ENCODE results near the gene MYOD1.

The MYOD1 gene

DNA sequence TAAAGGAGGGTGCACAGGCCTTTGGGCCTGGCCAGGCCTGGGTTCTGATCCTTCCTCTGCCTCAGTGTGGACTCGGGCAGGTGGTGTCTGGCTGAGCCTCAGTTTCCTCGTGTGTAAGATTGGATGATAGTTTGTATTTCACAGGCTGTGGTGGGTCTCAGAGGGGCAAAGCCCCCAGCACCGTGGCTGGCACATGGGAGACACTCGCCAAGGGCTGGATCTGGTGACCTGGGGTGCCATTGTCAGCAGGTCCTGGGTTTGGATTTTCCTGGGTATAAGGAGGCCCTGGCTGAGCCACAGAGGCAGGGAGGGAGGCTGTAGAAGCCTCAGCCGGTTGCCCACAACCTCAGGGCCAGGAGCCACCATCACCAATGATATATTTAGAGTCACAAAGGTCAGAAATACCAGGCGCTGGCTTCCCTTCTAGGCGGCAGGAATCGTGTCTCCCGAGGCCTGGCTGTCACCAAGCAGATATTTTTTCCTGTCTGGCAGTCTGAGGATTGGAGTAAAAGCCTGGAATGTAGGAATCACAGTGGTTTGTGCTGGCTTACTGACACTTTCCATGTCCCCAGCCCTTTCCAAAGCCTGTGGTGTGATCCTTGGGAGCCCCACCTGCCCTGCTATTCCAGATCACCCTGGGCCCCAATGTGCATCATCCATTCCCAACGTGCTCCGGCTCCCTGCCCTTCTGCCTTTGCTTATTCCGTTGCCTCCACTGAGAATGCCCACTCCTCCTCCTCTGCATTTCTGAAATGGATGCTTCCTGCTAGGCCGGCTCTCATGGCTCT is 30.8 kb downstream of the MYOD1 start:
- Histone ChIP-seq H3F3A (ENCODE audit: control insufficient read depth, insufficient read depth) (no peaks in the 10 kb centered on the region), H3K9me3 (ENCODE audit: control insufficient read depth, insufficient read depth, low read length) (no peaks in the 10 kb centered on the region), H3K4me1 (ENCODE audit: control insufficient read depth, low read length) (no peaks in the 10 kb centered on the region), H3K9me2 (replicated peaks; ENCODE audit: control insufficient read depth, low read length) (no peaks in the 10 kb centered on the region), H3K4me2 (ENCODE audit: low read length) (no peak overlapping the region), H4K20me1 (ENCODE audit: control insufficient read depth, insufficient read depth, low read depth, low read length) (no peaks in the 10 kb centered on the region), H3K27ac (ENCODE audit: low read depth, low read length) (no peak overlapping the region), H3K27me3 (ENCODE audit: control insufficient read depth, low read length) (no peaks in the 10 kb centered on the region), H3K36me3 (ENCODE audit: control insufficient read depth, low read length) (no peaks in the 10 kb centered on the region), H3K4me3 (ENCODE audit: low read length) (no peak overlapping the region), H3K79me2 (ENCODE audit: control insufficient read depth, low read length) (no peaks in the 10 kb centered on the region)
- TF ChIP-seq EZH2phosphoT487 (IDR thresholded peaks at IDR 0.05; ENCODE audit: borderline replicate concordance, low read length) = no peak
- TF ChIP-seq, protein P1, sequence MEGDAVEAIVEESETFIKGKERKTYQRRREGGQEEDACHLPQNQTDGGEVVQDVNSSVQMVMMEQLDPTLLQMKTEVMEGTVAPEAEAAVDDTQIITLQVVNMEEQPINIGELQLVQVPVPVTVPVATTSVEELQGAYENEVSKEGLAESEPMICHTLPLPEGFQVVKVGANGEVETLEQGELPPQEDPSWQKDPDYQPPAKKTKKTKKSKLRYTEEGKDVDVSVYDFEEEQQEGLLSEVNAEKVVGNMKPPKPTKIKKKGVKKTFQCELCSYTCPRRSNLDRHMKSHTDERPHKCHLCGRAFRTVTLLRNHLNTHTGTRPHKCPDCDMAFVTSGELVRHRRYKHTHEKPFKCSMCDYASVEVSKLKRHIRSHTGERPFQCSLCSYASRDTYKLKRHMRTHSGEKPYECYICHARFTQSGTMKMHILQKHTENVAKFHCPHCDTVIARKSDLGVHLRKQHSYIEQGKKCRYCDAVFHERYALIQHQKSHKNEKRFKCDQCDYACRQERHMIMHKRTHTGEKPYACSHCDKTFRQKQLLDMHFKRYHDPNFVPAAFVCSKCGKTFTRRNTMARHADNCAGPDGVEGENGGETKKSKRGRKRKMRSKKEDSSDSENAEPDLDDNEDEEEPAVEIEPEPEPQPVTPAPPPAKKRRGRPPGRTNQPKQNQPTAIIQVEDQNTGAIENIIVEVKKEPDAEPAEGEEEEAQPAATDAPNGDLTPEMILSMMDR (IDR thresholded peaks at IDR 0.05; ENCODE audit: low read depth, low read length, poor library complexity, severe bottlenecking) = no peak

DNA sequence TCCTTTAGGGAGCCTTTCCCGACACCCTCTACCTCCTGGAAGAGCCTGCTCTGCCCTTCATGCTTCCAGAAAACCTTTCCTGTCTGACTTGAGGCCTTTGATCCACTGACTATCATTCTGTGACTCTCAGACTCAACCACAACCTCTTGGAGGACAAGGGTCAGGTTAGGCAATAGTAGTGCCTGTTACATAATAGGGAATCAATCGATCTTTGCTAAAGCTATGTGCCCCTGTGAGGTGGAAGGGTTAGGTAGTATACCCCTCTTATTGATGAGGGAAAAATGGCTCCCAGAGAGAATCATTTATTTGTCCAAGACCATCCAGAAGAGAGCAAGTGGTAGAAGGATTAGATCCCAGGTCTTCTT is 31.4 kb downstream of the MYOD1 start:
- no peak for TF ChIP-seq EZH2phosphoT487 (IDR thresholded peaks at IDR 0.05; ENCODE audit: borderline replicate concordance, low read length)
- TF ChIP-seq, protein P1 (IDR thresholded peaks at IDR 0.05; ENCODE audit: low read depth, low read length, poor library complexity, severe bottlenecking) = no peak
- no peaks in the 10 kb centered on the region for H3K27me3 ChIP-seq (ENCODE audit: control insufficient read depth, low read length)

GRCh38 chr11:17751558-17751957 is 32.2 kb downstream of the MYOD1 start:
- Histone ChIP-seq H3K27ac (ENCODE audit: low read depth, low read length) (no peak overlapping the region), H3K9me2 (replicated peaks; ENCODE audit: control insufficient read depth, low read length) (no peaks in the 10 kb centered on the region), H3K4me2 (ENCODE audit: low read length) (no peak overlapping the region), H4K20me1 (ENCODE audit: control insufficient read depth, insufficient read depth, low read depth, low read length) (no peaks in the 10 kb centered on the region), H3K36me3 (ENCODE audit: control insufficient read depth, low read length) (no peaks in the 10 kb centered on the region), H3K79me2 (ENCODE audit: control insufficient read depth, low read length) (no peaks in the 10 kb centered on the region), H3K9me3 (ENCODE audit: control insufficient read depth, insufficient read depth, low read length) (no peaks in the 10 kb centered on the region), H3K4me1 (ENCODE audit: control insufficient read depth, low read length) (no peaks in the 10 kb centered on the region), H3K4me3 (ENCODE audit: low read length) (no peak overlapping the region), H3F3A (ENCODE audit: control insufficient read depth, insufficient read depth) (no peaks in the 10 kb centered on the region), H3K27me3 (ENCODE audit: control insufficient read depth, low read length) (no peaks in the 10 kb centered on the region)
- TF ChIP-seq, protein P1 (IDR thresholded peaks at IDR 0.05; ENCODE audit: low read depth, low read length, poor library complexity, severe bottlenecking) = no peak
- TF ChIP-seq EZH2phosphoT487 (IDR thresholded peaks at IDR 0.05; ENCODE audit: borderline replicate concordance, low read length) = no peak

More for the DNA sequence above, 31.4 kb downstream of the MYOD1 start:
- H3K4me2 ChIP-seq (ENCODE audit: low read length) = no peak overlapping the region
- no peak overlapping the region for H3K4me3 ChIP-seq (ENCODE audit: low read length)
- H3K4me1 ChIP-seq (ENCODE audit: control insufficient read depth, low read length) = no peaks in the 10 kb centered on the region
- H3F3A ChIP-seq (ENCODE audit: control insufficient read depth, insufficient read depth) = no peaks in the 10 kb centered on the region
- no peaks in the 10 kb centered on the region for H3K9me3 ChIP-seq (ENCODE audit: control insufficient read depth, insufficient read depth, low read length)
- H4K20me1 ChIP-seq (ENCODE audit: control insufficient read depth, insufficient read depth, low read depth, low read length) = no peaks in the 10 kb centered on the region
- H3K36me3 ChIP-seq (ENCODE audit: control insufficient read depth, low read length) = no peaks in the 10 kb centered on the region
- no peak overlapping the region for H3K27ac ChIP-seq (ENCODE audit: low read depth, low read length)
- H3K9me2 ChIP-seq (replicated peaks; ENCODE audit: control insufficient read depth, low read length) = no peaks in the 10 kb centered on the region
- H3K79me2 ChIP-seq (ENCODE audit: control insufficient read depth, low read length) = no peaks in the 10 kb centered on the region

All from DOHH2 (cell line).